Fibroblast of skin of left quadriceps (primary cell): Measurements from ENCODE around the gene CIAO3.

Experiments used
- DNase-seq, 2 experiments: peaks; one replicate each; pipeline ENCODE4 v3.0.0-alpha.2; 2013; ENCODE audit warnings: low read depth in 2 of 2

CIAO3 gene

DNA sequence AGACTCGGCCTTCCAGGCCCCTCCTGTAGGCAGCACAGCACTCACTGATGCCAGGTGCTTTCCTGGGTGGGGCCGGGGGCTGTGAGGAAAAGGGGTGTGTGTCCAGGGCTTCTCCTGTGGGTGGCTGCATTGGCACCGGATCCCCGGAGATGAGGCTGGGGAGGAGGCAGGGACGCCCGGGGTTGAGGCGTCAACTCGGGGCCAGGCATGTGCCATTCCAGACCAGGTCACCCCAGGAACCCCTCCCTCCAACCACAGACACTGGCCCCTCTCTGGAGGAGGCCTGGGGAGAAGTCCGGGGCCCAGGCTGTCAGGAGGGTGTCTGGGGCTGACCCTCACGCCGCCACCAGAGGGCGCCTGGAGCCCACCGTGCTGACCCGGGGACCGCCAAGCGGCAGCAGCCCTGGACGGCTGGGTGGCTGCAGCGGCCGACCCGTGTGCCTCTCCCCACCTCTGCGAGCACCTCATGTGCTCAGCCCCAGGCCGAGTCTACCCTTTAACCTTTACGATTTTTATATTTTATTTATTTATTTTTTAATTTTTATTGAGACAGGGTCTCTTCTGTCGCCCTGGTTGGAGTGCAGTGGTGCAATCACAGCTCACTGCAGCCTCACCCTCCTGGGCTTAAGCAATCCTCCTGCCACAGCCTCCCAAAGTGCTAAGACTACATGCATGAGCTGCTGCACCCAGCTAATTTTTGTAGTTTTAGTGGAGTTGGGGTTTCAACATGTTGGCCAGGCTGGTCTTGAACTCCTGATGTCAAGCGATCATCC lies 29.1 kb downstream of the CIAO3 start:
- no peak for DNase-seq

DNA sequence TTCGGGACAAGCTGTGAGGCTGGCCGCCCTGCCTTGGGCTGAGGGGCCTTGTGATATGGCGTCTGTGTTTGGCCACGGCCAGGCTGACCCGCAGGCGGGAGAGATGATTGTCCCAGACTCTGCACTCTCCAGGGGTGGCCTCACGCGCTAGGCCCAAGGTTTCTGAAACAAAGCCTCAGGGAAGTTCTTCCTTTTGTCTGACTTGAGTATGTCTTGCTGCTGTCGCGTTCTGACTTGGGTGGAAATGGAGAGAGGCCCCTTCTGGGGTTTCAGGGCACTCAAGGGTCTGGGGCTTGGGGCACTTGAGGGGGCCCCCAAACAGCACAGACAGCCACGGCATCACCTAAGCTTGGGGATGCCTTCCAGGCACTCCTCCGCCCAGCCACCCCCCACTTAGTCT lies 29.7 kb downstream of the CIAO3 start:
- no peak for DNase-seq

DNA sequence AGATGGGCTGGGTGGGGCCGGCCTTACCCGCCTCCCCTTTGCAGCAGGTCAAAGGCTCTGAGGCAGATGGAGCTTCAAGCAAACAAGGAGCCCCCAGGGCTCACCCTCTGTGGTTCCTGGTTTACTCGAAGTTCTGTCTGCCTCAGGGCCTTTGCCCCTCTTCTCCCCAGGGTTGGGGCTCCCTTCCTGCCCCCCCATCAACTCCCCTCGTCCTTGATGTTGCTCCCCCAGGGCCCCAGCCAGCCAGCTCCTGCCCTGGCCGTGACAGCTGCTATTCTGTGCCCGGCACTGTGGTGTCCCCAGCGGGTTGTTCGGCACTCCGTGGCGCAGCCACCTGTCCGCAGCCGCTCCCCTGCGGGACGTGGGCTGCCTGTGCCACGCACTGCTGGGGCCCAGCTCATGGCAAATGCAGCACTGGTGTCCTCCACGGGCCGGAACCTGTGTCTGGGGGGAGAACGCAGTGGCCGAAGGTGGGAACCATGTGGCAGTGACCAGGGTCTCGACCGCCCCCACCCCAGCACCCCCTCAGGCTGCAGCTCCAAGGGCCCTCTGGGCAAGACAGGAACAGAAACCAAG lies 30.2 kb downstream of the CIAO3 start:
- no peak for DNase-seq

DNA sequence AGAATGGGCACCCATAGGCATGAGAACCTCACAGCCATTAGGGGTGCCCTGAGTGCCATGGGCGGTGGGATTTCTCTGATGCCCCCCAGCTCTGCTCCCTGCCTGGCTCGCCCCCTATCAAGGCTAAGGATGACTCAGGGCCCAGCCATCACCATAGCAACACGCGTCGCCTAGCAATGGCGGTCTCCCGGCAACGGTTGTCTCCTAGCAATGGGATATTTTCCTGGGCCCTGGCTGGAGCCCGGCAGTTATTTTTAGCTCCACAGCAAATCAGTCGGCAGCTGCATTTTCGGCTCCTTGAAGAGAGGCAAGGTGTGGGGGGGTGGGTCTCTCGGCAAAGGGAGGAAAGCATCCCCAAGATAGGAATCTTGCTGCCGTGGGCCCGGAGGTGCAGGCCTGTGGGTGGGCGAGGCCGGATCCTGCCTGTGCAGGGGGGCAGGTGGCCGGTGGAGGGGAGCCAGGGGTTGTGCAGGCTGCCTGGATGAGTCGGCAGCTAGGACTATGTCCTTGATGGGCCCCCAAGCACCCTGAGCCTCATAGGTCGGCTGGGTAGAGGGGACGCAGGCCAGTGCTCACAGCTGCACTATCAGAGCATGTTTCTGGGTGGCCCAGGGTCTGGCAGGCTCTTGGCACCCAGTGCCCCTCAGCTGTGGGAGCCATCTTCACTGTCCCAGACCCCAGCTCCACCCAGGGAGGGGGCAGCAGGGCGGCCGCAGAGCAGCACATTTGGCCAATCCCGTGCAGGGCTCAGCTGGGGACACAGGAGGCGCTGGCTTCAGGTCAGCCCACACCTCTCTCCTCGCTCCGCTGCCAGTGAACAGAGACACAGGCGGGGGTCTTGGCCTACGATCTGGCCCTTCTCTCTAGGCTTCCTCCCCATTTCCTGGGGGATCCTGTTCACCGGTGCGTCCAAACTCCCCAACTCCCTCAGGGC lies 31.0 kb downstream of the CIAO3 start:
- peak in 1 of 2 experiments; percentile 42 for DNase-seq

DNA sequence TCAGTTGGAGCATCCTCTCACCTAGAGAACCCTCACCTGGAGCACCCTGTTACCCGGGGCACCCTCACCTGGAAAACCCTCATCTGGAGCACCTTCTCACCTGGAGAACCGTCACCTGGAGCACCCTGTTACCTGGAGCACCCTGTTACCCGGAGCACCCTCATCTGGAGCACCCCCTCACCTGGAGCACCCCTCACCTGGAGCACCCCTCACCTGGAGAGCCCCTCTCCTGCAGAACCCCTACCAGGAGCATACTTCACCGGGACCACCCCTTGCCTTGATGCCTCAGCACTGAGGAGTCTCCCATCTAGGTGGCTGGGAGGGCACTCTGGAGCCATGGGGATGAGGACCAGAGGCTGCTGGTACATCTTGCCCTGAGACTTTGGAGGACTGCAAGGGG lies 31.8 kb downstream of the CIAO3 start:
- DNase-seq, result no peak

DNA sequence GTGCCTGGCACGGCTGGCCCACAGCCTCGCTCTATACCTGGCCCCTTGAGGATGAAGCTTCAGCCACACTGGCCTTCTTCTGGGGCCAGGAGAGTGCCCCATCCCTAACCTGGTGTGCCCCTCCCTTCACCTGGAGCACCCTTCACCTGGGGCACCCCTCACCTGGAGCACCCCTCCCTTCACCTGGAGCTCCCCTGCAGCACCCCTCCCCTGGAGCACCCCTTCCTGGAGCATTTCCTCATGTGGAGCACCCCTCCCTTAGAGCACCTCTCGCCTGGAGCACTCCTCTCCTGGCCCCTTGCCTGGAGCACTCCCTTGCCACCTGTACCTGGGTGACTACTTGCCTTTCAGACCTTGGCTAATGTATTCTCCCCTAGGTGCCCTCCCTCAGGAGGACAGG lies 32.8 kb downstream of the CIAO3 start:
- DNase-seq, result no peak

DNA sequence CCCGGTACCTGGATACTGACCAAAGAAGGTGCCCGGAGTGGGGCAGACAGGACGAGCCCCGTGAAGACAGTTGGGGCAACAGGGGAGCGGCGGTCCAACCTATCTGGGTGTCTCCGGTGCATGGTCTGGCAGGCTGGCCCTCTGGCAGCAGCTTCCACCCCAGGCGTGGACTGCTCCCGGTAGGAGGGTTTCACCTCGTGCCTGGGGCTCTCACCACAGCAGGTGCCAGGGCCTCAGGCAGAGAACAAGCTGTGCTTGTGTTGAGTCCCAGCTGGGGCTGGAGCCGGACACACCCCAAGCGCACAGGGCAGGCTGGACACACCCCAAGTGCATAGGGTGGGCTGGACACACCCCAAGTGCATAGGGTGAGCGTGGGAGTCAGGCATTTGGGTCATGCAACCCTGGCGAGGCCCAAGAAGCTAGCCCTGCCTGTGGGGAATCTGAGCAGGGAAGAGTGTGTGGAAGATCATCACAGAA lies 33.7 kb downstream of the CIAO3 start:
- no peak for DNase-seq

DNA sequence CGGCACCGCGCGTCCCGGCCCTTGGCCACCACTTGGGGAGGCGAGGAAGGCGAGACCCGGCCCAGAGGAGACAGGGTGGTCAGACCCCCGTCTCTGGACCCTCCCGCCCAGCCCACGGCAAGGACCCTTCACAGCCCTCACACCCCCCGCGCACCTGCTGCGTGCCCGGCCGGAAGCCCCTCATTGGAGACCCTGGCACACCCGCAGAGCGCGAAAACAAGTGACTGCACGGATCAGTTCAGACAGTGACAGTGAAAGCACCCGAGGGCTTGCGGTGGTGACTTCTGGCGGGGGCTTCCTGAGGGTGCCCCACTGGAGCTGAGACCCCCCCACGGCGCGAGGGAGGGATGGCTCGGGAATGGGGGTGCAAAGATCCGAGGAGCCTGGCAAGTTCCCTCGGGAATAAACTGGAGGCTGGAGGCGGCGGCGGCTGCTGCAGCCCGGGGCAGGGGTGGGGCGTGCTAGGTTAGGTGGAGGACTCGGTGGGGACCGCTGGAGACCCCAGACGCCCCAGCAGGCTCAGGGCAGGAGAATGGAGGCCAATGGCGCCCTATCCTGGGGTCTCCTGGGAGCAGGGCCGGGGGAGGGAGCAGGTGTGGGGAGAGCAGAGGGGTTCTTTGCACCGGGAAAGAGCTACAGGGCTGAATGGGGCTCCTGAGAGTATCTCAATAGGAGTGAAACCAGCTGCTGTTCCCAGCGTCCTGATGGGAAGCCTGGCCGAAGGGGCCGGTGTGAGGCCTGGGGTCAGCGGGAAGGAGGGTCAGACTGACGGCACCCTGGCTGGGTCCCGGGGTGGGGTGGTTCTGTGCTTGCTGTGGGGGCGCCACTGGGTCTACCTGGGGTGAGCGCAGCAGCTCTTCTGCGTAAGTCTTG lies 34.4 kb downstream of the CIAO3 start:
- DNase-seq, result no peak

DNA sequence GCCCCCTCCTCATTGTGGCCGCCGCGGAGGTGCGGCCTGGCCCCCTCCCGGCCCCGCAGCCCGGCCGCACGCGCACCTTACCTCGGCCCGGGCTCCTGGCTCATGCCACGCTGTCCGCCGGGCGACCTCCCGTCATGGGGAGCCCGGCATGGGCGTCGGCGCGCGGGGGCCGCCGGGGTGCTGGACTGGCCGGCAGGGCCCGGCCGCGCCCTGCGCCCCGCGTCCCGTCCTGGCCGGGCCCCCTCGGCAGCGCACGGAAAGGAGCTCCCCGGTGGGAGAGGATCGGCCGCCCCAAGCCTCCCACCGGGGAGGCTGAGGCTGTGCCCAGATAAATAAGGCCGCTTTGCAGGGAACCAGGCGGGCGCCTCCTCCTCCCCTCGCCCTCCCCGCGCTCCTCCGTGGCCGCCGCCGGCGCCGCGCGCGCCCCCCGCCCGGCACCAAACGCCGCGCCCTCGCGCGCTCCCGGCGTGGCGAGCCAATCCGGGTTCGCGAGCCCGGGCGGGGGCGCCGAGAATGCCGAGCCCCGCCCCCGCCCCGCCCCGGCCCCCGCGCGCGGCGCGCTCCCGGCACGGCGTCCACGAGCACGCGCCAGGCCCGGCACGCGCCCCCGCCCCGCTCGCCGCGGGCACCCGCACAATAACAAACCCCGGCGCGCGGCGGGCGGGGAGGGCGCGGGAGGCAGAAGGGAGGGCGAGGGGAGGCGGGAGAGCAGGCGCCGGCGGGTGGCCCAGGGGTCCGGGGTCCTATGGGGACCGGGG lies 35.2 kb downstream of the CIAO3 start, which contains the start of gene FBXL16:
Gene FBXL16 (minus strand): TSS at position 371 of the 758 bp plus-strand sequence. CDS start 8,396 bp downstream, outside the sequence.
- DNase-seq, result no peak

DNA sequence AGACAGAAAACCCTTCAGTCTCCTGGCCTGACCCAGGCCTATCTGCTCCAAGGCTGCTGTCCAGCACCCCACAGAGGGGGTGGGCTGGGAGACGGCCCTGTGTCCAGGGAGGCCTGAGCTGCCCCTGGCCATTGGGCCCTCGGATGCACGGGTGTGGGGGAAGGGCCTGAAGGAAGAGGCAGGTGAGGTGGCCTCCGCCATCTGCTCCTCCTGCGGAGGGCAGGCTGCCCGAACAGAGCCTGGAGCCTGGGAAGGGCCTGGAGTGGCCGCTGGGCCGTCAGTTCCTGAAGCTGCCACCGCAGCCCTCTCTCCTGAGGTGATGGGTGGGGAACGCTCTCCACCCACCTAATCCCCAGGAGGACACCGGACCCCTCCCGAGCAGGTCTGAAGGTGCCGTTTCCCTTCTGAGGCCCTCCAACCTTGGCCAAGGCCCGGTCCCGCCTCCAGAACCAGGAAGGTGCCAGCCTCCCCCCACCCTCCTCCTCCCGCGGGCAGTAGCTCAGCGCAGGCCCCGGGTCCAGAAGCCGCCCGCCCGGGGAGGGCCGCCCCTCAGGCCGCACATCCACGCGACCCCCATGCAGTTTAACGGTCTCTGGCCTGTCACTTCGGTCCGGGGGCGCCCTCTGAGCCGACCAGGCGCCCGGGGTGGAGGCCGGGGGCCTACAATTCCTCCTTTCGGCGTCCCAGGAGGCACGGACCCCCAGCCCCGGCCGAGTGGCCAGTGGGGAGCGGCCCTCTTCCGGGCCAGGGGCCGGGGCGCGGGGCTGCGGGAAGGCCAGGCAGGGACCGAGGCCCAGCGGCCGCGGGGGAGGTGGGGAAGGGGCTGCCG lies 36.0 kb downstream of the CIAO3 start:
- DNase-seq, result no peak

DNA sequence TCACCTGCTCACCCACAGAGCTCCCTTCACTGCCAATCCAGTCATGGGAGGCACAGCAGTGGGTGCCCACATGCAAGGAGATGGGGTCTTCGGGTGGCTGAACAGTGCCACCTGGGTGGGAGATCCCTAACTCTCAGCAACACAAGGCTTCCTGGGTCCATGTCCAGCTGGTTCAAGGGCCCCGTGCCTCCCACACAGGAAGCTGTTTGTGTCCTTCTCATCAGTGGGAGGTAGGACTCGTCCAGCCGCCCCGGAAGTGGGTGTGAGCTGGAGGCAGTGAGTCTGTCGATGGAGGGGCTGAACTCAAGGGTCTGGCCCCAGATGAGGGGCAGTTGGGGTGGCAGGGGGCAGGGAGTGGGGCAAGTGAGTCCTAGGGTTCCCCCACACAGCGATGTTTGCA lies 36.8 kb downstream of the CIAO3 start:
- DNase-seq, result no peak

DNA sequence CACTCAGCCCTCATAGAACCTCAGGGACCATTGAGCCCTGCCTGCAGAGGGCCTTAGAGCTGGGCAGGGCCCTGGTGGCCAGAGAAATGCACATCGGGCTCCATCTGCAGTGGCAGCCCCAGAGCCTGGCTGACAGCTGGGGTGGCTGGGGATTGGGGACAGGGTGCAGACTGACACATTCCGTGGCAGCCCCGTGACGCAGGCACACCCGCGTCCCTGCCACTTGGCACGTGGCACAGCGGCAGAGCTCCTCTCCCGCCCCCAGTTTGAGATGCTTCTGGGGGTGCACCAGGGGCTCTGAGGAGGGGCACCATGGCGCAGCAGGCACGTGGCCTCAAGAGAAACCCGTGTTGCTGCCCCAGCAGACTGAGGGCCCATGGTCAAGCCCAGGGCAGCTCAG lies 37.4 kb downstream of the CIAO3 start:
- DNase-seq, result no peak

DNA sequence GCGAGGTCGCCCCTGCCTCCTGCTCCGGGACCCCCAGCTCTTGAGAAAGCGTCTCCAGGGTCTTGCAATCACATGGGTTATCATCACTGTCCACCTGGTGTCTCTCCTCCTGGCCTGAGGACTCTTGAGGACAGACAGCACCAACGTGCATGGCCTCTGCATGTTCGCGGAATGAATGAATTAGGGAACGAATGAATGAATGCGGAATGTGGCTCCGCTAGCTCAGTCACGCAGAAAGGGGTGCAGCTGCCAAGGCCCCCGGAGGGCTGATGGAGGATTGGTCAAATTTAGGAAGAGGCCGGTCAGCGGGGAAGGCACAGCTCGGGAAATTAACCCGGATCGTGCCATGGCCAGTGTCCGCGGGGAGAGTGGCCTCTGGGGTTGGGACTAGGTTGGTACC lies 38.5 kb downstream of the CIAO3 start:
- DNase-seq, result no peak

DNA sequence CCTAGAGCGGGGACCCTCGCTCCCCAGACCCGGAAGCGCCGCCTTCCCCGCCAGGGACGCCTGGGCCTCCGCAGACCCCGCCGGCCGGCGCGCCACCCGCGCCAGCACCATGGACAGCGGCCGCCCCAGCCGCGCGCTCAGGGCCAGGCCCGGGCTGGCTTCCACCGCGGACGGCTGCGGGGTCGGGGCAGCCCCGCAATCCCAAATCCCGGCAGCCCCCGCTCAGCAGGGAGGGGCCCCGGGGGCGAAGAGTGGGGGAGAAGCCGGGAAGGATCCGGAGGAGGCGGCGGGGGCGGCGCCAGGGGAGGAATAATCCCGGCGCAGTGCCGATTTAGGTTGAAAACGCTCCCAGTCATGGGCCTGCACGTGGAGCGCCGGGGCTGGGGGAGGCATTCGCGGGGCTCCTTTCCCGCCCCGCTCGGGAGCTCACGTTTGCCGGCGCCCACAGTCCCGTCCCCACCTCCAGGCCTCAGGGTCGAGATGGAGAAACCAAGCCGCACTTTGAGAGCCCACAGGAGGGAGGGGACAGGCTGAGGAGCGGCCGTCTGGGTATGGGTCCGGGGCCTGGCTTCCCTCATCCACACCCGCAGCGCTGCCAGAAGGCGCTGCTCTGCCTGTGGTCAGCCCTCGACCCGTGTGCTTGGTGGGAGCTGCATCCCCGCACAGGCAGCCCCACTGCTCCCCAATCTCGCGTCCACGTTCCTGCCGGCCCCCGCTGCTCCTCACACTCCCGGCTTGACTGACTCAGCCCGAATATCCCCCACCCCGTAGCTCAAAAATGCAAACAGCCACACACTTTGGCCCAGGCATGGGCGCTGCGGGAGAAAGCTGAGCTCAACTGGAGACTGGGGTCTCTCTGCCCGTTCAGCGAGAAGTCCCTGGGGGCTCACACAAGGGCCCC lies 39.9 kb downstream of the CIAO3 start:
- DNase-seq, result no peak

DNA sequence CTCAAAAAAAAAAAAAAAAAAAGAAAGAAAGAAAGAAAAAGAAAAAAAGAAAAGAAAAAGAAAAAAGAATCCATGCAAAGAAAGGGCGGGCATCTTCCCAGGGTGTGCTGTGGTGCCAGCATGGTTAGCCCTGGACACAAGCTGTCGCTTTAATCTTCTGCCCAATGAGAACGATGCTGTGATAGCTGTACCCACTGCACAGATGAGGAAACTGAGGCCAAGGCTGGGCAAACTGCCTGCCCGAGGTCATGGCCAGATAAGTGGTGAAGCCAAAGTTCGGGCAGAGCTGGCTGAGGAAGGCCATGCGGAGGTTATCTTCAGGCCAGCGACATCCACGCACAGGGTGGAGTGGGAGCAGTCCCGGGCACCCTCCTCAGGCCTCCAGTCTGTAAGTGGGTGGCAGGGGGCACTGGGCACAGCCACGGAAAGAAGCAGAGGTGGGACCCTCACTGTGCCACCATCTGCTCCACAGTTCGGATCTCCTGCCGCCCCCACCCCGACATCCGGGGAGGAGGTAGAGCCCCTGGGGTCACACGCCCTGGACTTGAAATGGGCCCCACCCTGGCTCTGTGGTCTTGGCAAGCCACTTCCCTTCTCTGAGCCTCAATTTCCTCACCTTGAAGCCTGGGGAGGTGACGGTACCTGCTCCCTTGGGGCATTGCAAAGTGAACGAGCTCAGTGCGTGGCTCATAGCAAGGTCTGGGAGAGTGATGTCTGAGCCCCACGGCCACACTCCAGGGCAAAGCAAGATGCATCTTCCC lies 41.7 kb downstream of the CIAO3 start:
- DNase-seq, result no peak

DNA sequence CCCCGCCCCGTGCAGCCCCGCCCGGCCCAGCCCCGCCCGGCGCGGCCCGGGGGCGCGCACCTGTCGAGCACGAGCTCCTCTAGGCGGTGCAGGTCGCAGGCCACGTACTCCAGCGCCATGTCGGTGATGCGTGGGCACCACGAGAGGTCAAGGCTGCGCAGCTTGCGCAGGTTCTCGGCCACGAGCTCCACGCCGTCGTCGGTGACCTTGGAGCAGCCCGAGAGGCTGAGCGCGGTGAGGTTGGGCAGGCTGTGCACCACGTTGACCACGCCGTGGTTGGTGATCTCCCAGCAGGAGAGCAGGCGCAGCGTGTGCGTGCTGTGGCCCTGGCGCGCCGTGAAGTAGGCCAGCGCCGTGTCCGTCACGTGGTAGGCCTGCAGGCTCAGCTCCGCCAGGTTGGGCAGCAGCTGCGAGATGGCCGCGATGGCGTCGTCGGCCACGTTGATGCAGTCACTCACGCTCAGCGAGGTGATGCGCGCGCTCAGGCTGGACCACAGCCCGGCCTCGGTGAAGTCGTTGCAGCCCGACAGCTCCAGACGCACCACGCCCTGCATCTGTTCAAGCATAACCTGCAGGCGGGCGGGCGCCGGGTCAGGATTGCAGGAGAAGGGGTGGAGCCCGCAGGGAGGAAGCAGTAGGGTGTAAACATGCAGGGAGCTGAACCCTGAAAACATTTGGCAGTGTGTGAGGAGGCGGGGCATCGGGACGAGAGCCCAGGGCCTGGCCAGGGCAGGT lies 45.3 kb downstream of the CIAO3 start:
- no peak for DNase-seq

DNA sequence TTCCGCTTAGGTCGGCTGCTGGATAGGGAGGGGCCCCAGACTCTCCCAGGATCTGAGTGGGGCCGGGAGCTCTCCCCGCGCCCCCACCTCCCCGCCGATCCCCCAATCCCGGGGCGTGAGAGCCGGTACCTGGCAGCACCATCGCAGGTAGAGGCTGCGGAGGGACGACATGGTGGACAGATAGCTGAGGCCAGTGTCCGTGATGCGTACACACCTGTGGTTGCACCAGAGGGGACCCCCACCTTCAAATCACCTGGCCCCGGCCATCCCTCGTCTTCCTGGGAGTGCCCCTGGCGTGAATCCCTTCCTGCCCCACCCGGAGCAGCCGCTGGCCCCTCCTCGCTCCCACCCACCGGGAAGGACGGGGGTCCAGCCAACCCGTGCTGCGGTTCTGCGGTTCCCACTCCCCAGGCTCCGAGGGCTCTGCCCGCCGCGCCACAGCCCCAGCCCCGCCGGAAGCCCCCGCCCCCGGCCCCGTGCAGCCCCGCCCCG lies 45.9 kb downstream of the CIAO3 start:
- no peak for DNase-seq
